Heart left ventricle (tissue), 16 donors: Measurements from ENCODE around the gene FBN1. TPM values are rescaled to one million over a fixed set of nuclear protein-coding genes. Genes with fewer than 3 reads are reported as not detected.

ENCODE experiments used
- ATAC-seq, 4 donors: fragments of 200-7000 bp; cut with Tn5 transposase; one replicate each; pipeline ENCODE4 v1.9.1; 2020 to 2022; ENCODE audit warnings: moderate library complexity in 4 of 4, mild to moderate bottlenecking in 3 of 4, moderate number of reproducible peaks in 1 of 4
- DNase-seq, 5 donors: peaks; one replicate each; pipeline ENCODE4 v3.0.0-alpha.2; 2020
- H3K27ac ChIP-seq, 12 donors: fragments of 200-600 bp; sonication (generic) in 4 of 12; one replicate each; pipeline versions ENCODE4 v1.5.0 to v1.8.0; 2016 to 2022; ENCODE audit warnings: mild to moderate bottlenecking in 2 of 12
- H3K27me3 ChIP-seq, 9 donors: fragments of 200-600 bp; sonication (generic) in 2 of 9; one replicate each; pipeline versions ENCODE4 v1.5.1 to v1.8.0; 2016 to 2022; ENCODE audit warnings: mild to moderate bottlenecking in 3 of 9
- H3K36me3 ChIP-seq, 9 donors: fragments of 200-600 bp; sonication (generic) in 2 of 9; one replicate each; pipeline versions ENCODE4 v1.5.0 to v1.8.0; 2018 to 2022; ENCODE audit warnings: mild to moderate bottlenecking in 2 of 9
- H3K4me1 ChIP-seq, 12 donors: fragments of 200-600 bp; sonication (generic) in 4 of 12; one replicate each; pipeline versions ENCODE4 v1.5.0 to v1.8.0; 2016 to 2022; ENCODE audit warnings: mild to moderate bottlenecking in 3 of 12
- H3K4me3 ChIP-seq, 12 donors: fragments of 200-600 bp; sonication (generic) in 4 of 12; one replicate each; pipeline versions ENCODE4 v1.5.0 to v1.8.0; 2017 to 2022; ENCODE audit warnings: mild to moderate bottlenecking in 9 of 12, moderate library complexity in 4 of 12
- H3K9me3 ChIP-seq, 12 donors: fragments of 200-600 bp; sonication (generic) in 4 of 12; one replicate each; pipeline versions ENCODE4 v1.5.0 to v1.8.0; 2016 to 2022; ENCODE audit warnings: mild to moderate bottlenecking in 1 of 12
- CTCF ChIP-seq, 12 donors: fragments of 200-600 bp; sonication (generic) in 4 of 12; IDR thresholded peaks; one replicate each; pipeline versions ENCODE4 v1.5.0 to v1.8.0; 2018 to 2022; ENCODE audit warnings: antibody characterized with exemption in 12 of 12, mild to moderate bottlenecking in 5 of 12
- POLR2A ChIP-seq, 2 donors: fragments of 450-650 bp; IDR thresholded peaks; one replicate each; pipeline ENCODE4 v1.6.1; 2017; ENCODE audit warnings: antibody characterized with exemption in 2 of 2, mild to moderate bottlenecking in 2 of 2, moderate library complexity in 2 of 2
- WGBS, 4 donors: extraction: QIAGEN DNeasy Blood & Tissue Kit in 2 of 4; methylation state at CpG; one replicate each; pipeline versions ENCODE4 v1.1.5 to v1.1.7; 2013 to 2018; 5-methylcytosine and 5-hydroxymethylcytosine counted together
- intact Hi-C, 10 donors: fragments of 100-400 bp; cut with DNase I; formaldehyde crosslinking; loops; one replicate each; pipeline versions ENCODE4 v1.11.1 to v1.14.2; 2022
- polyA plus RNA-seq, 2 donors: library from polyadenylated mRNA; stranded (reverse); fragments of 200-250 nt; gene quantifications; one replicate each; pipeline ENCODE4 v1.2.3, GENCODE V29; 2013
- total RNA-seq, 9 donors: library from RNA; depleted of rRNA in 2 of 9; stranded (reverse); fragments of >200 nt in 2 of 9; fragmentation: NEBNext Ultra II Directional in 3 of 9; extraction: Animal tissue kit (Norgen Biotek cat#: 25700) in 3 of 9; gene quantifications; one replicate each; pipeline versions ENCODE4 v1.1.0 to v1.2.4, GENCODE V29; 2016 to 2023
- donor health status: ischemic (EF 13 %, LVEDD 7.1; RV severe dilation, severe dysfunction).
- donor health status: healthy with polysubstance abuse.
- donor health status: DM: no; HTN: yes; CAD: no.
- donor health status: DM: no; HTN: no; CAD: no.
- donor health status: ischemic (EF 25% LVEDD 6.9; RV normal size, moderate dysfunction).
- donor health status: ischemic (EF 25% LVEDD 5.7; RV mildly dilated, moderate dysfunction).
- donor health status: healthy.
- donor health status: DM: yes; HTN: yes; CAD: no.
- donor health status: ischemic (EF 35%, LVEDD 5.7; RV mildly dilated, moderate dysfunction).
- donor health status: nonischemic (EF 11% LVEDD 7.7; RV severe dilation, severe dysfunction).
- donor health status: DM: yes; HTN: yes; CAD: no.
- donor health status: PGD.
- donor health status: ischemic (EF 29% LVEDD 5.4; RV normal size, mild dysfunction).
- donor health status: nonischemic (EF 23%, LVEDD 6.1; RV moderate dilation, normal function).

Gene FBN1
- total and polyA plus RNA-seq, 11 donors: 5.7 to 115 (median 31.4) TPM

- peak in 2 of 4 donors; percentile 28 to 76 for ATAC-seq
- Histone ChIP-seq H3K9me3 (no peaks in the 10 kb centered on the region), H3K36me3 (peaks cover 0 to 90% (median 14%) of the 10 kb centered on the region in 9 donors), H3K27ac (peak overlapping the region in 3 of 12 donors; percentile 11 to 36 (median 30)), H3K27me3 (no peaks in the 10 kb centered on the region), H3K4me3 (no peak overlapping the region), H3K4me1 (peaks cover 0 to 16% (median 0%) of the 10 kb centered on the region in 12 donors)
- no peak for DNase-seq
- no peak for TF ChIP-seq POLR2A (IDR thresholded peaks at IDR 0.05)
- TF ChIP-seq CTCF (IDR thresholded peaks at IDR 0.05): no peak
- WGBS, 4 donors: 81 to 87% (median 86%) methylated on average over 2 of the region's 2 CpGs
- intact Hi-C loops: no loop called here
Measured at GRCh38 chr15:48478581-48478980, 166.9 kb downstream of the FBN1 start.

GRCh38 chr15:48477795-48478360 is 167.6 kb downstream of the FBN1 start:
- DNase-seq (no peak), ATAC-seq (peak in 2 of 4 donors; percentile 28 to 33)
- Histone ChIP-seq H3K4me1 (peaks cover 0 to 16% (median 0%) of the 10 kb centered on the region in 12 donors), H3K36me3 (peaks cover 0 to 90% (median 17%) of the 10 kb centered on the region in 9 donors), H3K9me3 (no peaks in the 10 kb centered on the region), H3K27me3 (no peaks in the 10 kb centered on the region), H3K4me3 (no peak overlapping the region), H3K27ac (peak overlapping the region in 2 of 12 donors; percentile 20 to 36)
- intact Hi-C loops: no loop called here
- 74 to 77% (median 75%) methylated on average over 6 of the region's 6 CpGs for WGBS, 4 donors
- TF ChIP-seq CTCF (IDR thresholded peaks at IDR 0.05) (no peak), POLR2A (IDR thresholded peaks at IDR 0.05) (no peak)

GRCh38 chr15:48475600-48476395 is 169.7 kb downstream of the FBN1 start:
- TF ChIP-seq POLR2A (IDR thresholded peaks at IDR 0.05) (no peak), CTCF (IDR thresholded peaks at IDR 0.05) (no peak)
- 96 to 98% (median 97%) methylated on average over 2 of the region's 2 CpGs for WGBS, 4 donors
- no peak for DNase-seq
- H3K4me3 ChIP-seq: no peak overlapping the region
- H3K9me3 ChIP-seq: no peaks in the 10 kb centered on the region
- peaks cover 0 to 16% (median 0%) of the 10 kb centered on the region in 12 donors for H3K4me1 ChIP-seq
- no peak for ATAC-seq
- no peak overlapping the region for H3K27ac ChIP-seq
- no peaks in the 10 kb centered on the region for H3K27me3 ChIP-seq
- intact Hi-C loops: no loop called here
- H3K36me3 ChIP-seq: peaks cover 0 to 90% (median 30%) of the 10 kb centered on the region in 9 donors

GRCh38 chr15:48473667-48474066 is 171.8 kb downstream of the FBN1 start:
- intact Hi-C loops: no loop called here
- peaks cover 0 to 10% (median 0%) of the 10 kb centered on the region in 12 donors for H3K4me1 ChIP-seq
- WGBS, 4 donors: 81 to 93% (median 84%) methylated on average over 2 of the region's 2 CpGs
- no peak for DNase-seq
- ATAC-seq: no peak
- H3K4me3 ChIP-seq: no peak overlapping the region
- no peak overlapping the region for H3K27ac ChIP-seq
- no peaks in the 10 kb centered on the region for H3K9me3 ChIP-seq
- H3K36me3 ChIP-seq: peaks cover 0 to 89% (median 32%) of the 10 kb centered on the region in 9 donors
- TF ChIP-seq POLR2A (IDR thresholded peaks at IDR 0.05) (no peak), CTCF (IDR thresholded peaks at IDR 0.05) (no peak)
- H3K27me3 ChIP-seq: no peaks in the 10 kb centered on the region
